Iris pigment epithelial cell (primary cell): Measurements from ENCODE around the gene FNTB.

Source experiments
- DNase-seq: peaks from one replicate; pipeline ENCODE4 v3.0.0-alpha.2; 2011; ENCODE audit warnings: low read depth

Gene FNTB

GRCh38 chr14:64979336-64980074 is 7.2 kb upstream of the FNTB start:
- DNase-seq, result peak; percentile 48

GRCh38 chr14:64983439-64984310 is 3.0 kb upstream of the FNTB start:
- peak; percentile 66 for DNase-seq

GRCh38 chr14:64987438-64987767 is 708 bp downstream of the FNTB start:
- DNase-seq, result no peak

GRCh38 chr14:64990296-64990695 is 3.6 kb downstream of the FNTB start:
- DNase-seq, result no peak

- no peak for DNase-seq
These were observed 4.2 kb downstream of the FNTB start for GRCh38 chr14:64990939-64991338.

- no peak for DNase-seq
These were observed 5.7 kb downstream of the FNTB start for GRCh38 chr14:64992328-64992885.

GRCh38 chr14:64993266-64993930 is 6.7 kb downstream of the FNTB start:
- DNase-seq, result peak; percentile 45

GRCh38 chr14:64994540-64994939 is 7.8 kb downstream of the FNTB start:
- DNase-seq, result no peak

GRCh38 chr14:64995291-64995690 is 8.6 kb downstream of the FNTB start:
- DNase-seq, result peak; percentile 45

- no peak for DNase-seq
These were observed 10.6 kb downstream of the FNTB start for GRCh38 chr14:64997108-64997794.

GRCh38 chr14:64998455-64998931 is 11.8 kb downstream of the FNTB start:
- peak; percentile 28 for DNase-seq

GRCh38 chr14:65000898-65001591 is 14.3 kb downstream of the FNTB start:
- peak; percentile 52 for DNase-seq

- no peak for DNase-seq
These were observed 15.0 kb downstream of the FNTB start for GRCh38 chr14:65001723-65002122.

GRCh38 chr14:65002586-65003210 is 16.0 kb downstream of the FNTB start:
- peak; percentile 39 for DNase-seq

GRCh38 chr14:65003394-65003793 is 16.7 kb downstream of the FNTB start:
- DNase-seq, result no peak

- no peak for DNase-seq
These were observed 19.6 kb downstream of the FNTB start for GRCh38 chr14:65006261-65006721.

GRCh38 chr14:65007202-65007601 is 20.5 kb downstream of the FNTB start:
- DNase-seq, result no peak

GRCh38 chr14:65010211-65010931 is 23.7 kb downstream of the FNTB start:
- DNase-seq, result no peak

- DNase-seq, result no peak
These were observed 24.8 kb downstream of the FNTB start for GRCh38 chr14:65011538-65011937.

- DNase-seq, result no peak
These were observed 25.7 kb downstream of the FNTB start for GRCh38 chr14:65012353-65012752.
